Heart left ventricle (tissue), 13 donors: ENCODE results near the gene AKAIN1.

Experiments
- POLR2A ChIP-seq, 2 donors: fragments of 450-650 bp; IDR thresholded peaks; one replicate each; pipeline ENCODE4 v1.6.1; 2017; ENCODE audit warnings: antibody characterized with exemption in 2 of 2, mild to moderate bottlenecking in 2 of 2, moderate library complexity in 2 of 2
- TF ChIP-seq, protein P1 (sequence below), 12 donors: fragments of 200-600 bp; sonication (generic) in 4 of 12; IDR thresholded peaks; one replicate each; pipeline versions ENCODE4 v1.5.0 to v1.8.0; 2018 to 2022; ENCODE audit warnings: antibody characterized with exemption in 12 of 12, mild to moderate bottlenecking in 5 of 12
- donor health status: ischemic (EF 13 %, LVEDD 7.1; RV severe dilation, severe dysfunction).
- donor health status: DM: no; HTN: yes; CAD: no.
- donor health status: DM: no; HTN: no; CAD: no.
- donor health status: ischemic (EF 25% LVEDD 6.9; RV normal size, moderate dysfunction).
- donor health status: ischemic (EF 25% LVEDD 5.7; RV mildly dilated, moderate dysfunction).
- donor health status: ischemic (EF 35%, LVEDD 5.7; RV mildly dilated, moderate dysfunction).
- donor health status: nonischemic (EF 11% LVEDD 7.7; RV severe dilation, severe dysfunction).
- donor health status: DM: yes; HTN: yes; CAD: no.
- donor health status: PGD.
- donor health status: ischemic (EF 29% LVEDD 5.4; RV normal size, mild dysfunction).
- donor health status: nonischemic (EF 23%, LVEDD 6.1; RV moderate dilation, normal function).

- TF ChIP-seq, protein P1, sequence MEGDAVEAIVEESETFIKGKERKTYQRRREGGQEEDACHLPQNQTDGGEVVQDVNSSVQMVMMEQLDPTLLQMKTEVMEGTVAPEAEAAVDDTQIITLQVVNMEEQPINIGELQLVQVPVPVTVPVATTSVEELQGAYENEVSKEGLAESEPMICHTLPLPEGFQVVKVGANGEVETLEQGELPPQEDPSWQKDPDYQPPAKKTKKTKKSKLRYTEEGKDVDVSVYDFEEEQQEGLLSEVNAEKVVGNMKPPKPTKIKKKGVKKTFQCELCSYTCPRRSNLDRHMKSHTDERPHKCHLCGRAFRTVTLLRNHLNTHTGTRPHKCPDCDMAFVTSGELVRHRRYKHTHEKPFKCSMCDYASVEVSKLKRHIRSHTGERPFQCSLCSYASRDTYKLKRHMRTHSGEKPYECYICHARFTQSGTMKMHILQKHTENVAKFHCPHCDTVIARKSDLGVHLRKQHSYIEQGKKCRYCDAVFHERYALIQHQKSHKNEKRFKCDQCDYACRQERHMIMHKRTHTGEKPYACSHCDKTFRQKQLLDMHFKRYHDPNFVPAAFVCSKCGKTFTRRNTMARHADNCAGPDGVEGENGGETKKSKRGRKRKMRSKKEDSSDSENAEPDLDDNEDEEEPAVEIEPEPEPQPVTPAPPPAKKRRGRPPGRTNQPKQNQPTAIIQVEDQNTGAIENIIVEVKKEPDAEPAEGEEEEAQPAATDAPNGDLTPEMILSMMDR (IDR thresholded peaks at IDR 0.05) = no peak
- TF ChIP-seq POLR2A (IDR thresholded peaks at IDR 0.05) = no peak
These were observed 103.2 kb downstream of the AKAIN1 start for GRCh38 chr18:5093902-5094301.
